H4 (cell line): Measurements from ENCODE around the gene QRFP. TPM values are rescaled to one million over a fixed set of nuclear protein-coding genes. Genes with fewer than 3 reads are reported as not detected.

Source experiments
- DNase-seq: peaks from one replicate; pipeline ENCODE4 v3.0.0-alpha.2; 2015; ENCODE audit warnings: low spot score
- total RNA-seq: library from RNA; depleted of rRNA; stranded (reverse); fragments of >200 nt; shearing (Covaris generic); gene quantifications from 2 replicates; pipeline ENCODE4 v1.2.3, GENCODE V29; 2014

QRFP gene
- total RNA-seq, 1 experiment from 2014 or later = not detected

DNA sequence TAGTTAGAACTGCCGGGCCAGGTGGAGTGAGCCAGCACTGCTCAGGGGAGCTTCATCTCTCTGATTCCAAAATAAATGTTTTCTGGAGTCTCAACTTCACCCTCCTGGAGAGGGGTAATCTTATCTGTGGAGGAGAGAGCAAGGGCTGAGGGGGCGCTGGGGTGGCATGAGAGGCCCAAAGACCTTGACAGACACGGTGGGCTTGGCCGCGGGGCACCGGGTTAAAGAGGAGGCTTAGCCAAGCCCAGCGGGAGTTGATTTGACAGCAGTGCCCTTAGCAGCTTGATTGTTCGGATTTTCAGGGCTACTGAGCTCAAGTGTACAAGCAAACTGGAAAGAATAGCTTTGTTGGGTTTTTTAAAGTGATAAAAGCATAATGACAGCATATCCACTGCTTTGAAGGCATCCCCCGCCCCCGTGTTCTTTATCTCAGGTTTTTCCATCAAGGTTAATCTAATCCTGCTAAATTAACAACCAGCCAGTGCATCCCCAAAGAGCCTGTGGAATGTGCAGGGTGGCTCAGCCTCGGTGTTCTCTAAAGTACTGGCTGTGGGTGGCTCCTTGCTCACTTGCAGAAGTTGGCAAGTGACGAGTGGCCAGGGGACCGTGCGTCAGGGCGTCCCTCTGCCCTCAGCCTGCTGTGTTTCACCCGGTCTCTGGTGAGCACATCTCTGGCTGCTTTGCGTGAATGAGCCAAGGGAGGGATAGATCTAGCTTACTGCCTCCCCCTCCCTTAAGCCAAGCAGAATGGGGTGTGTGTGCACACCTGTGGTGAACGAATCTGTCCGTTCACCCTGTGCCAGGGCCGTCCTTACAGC is 5.5 kb downstream of the QRFP start:
- no peak for DNase-seq

DNA sequence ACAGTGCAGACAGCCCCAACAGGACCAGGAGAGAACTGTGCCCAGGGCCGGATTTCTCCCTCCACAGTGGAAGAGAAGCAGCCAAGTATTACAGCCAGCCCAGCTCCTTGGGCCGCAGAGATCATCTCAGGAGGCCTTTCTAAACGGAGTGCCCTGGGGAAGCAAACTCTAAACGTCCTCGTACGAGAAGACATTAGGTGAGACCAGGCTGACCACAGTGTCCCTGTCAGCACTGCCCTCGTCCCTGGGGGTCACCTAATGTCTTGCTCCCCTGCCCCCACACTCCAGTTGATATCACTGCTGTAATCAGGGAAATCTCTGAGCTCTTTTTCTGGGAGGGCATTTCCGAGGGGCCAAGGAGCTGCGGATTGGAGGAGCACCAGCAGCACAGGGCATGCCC is 6.5 kb downstream of the QRFP start:
- DNase-seq = no peak

GRCh38 chr9:130888146-130888885 is 8.3 kb downstream of the QRFP start:
- DNase-seq = no peak

DNA sequence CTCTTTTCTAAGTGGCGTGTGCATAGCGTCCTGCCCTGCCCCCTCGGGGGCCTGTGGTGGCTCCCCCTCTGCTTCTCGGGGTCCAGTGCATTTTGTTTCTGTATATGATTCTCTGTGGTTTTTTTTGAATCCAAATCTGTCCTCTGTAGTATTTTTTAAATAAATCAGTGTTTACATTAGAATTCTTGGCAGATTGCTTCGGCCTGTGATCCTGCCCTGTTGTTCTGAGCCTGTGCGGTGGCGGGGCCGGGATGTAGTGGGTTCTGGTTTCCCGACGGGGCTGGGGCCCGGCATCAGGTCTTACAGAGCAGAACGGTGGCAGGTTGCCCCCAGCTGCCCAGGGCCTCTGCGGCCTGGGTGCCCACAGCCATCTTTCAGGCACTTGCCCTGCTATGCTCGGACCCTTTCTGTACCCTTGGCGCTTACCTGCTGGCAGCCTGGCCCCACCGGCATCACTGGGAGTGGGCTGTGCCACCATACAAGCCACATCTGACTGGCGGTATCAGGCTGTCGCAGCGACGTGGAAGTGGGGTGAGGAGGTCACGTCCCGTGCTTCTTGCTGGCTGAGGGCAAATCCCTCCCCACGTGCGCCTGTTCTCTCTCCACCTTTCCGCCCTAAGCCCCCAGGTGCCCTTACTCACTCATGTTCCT is 9.0 kb downstream of the QRFP start:
- no peak for DNase-seq

- DNase-seq = no peak
Measured at GRCh38 chr9:130886981-130887380, 9.6 kb downstream of the QRFP start.

GRCh38 chr9:130885484-130886375 is 10.9 kb downstream of the QRFP start:
- DNase-seq = no peak

DNA sequence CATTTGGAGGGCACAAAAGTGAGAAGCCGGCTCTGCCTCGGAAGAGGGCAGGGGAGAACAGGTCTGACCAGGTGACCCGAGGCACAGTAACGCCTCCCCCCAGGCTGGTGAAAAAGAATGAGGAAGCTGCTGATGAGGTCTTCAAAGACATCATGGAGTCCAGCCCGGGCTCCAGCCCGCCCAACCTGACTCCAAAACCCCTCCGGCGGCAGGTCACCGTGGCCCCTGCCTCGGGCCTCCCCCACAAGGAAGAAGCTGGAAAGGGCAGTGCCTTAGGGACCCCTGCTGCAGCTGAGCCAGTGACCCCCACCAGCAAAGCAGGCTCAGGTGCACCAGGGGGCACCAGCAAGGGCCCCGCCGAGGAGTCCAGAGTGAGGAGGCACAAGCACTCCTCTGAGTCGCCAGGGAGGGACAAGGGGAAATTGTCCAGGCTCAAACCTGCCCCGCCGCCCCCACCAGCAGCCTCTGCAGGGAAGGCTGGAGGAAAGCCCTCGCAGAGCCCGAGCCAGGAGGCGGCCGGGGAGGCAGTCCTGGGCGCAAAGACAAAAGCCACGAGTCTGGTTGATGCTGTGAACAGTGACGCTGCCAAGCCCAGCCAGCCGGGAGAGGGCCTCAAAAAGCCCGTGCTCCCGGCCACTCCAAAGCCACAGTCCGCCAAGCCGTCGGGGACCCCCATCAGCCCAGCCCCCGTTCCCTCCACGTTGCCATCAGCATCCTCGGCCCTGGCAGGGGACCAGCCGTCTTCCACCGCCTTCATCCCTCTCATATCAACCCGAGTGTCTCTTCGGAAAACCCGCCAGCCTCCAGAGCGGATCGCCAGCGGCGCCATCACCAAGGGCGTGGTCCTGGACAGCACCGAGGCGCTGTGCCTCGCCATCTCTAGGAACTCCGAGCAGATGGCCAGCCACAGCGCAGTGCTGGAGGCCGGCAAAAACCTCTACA is 11.8 kb downstream of the QRFP start:
- DNase-seq = no peak

DNA sequence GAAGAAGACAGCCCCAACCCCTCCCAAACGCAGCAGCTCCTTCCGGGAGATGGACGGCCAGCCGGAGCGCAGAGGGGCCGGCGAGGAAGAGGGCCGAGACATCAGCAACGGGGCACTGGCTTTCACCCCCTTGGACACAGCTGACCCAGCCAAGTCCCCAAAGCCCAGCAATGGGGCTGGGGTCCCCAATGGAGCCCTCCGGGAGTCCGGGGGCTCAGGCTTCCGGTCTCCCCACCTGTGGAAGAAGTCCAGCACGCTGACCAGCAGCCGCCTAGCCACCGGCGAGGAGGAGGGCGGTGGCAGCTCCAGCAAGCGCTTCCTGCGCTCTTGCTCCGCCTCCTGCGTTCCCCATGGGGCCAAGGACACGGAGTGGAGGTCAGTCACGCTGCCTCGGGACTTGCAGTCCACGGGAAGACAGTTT is 12.5 kb downstream of the QRFP start:
- DNase-seq = no peak

DNA sequence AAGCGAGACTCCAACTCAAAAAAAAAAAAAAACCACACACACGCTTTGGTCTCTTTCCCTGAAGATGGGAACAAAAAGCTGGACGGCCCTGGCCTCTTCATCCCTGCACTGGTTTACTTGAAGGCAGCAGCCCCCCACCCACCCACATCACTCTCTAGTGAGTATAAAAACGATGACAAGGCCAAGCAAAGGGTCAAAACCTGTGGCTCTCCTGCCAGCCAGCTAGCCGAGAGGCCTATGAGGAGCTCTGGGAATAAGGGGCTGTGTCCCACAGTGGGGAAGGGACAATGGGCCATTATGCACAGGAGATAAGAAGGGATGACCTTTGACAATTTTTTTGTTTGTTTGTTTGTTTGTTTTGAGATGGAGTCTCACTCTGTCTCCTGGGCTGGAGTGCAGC is 13.1 kb downstream of the QRFP start:
- DNase-seq = no peak

DNA sequence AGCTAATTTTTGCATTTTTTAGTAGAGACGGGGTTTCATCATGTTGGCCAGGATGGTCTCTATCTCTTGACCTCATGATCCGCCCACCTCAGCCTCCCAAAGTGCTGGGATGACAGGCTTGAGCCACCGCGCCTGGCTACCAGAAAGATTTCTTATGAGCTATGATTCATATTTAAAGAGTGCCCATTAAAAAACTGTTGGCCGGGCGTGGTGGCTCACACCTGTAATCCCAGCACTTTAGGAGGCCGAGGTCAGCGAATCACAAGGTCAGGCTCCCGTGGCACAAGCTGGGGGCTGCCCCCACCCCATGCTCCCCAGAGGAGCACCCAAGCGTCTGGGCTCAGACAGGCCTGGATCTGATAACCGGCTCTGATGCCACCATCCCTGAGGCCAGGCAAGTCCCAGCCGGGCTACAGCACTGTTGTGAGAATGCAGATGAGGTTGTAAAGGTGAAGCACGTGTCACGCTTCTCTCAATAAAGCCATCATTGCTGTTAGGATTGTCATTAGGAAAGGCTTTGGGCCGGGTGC is 13.9 kb downstream of the QRFP start:
- DNase-seq = no peak

GRCh38 chr9:130881516-130881915 is 15.1 kb downstream of the QRFP start:
- DNase-seq = no peak

DNA sequence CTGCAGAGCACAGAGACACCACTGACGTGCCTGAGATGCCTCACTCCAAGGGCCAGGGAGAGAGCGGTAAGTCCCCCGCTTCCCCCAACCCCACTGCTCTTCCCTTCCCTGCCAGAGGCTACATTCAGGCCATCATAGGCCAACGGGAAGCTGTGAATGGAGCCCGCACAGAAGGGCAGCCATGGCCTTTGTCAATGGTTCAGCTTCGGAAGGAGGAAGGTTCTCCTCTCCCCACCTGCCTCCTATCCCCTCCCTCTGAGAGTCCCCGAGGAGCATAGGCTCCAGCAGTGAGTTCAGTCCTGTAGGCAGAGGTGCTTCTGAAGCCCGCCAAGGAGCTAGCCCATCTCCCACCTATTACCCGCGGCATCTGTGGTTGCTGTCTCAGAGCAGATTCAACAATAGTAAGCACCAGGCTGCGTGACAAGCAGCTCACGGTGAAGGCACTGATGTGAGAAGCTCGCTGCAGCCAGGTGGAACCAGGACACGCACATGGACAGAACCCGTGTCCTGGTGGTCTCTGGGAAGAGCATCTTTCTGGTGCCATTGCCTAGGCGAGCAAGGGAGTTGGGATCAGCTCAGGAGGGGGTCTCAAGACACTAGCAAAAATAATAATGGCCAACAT is 15.9 kb downstream of the QRFP start:
- DNase-seq = no peak

DNA sequence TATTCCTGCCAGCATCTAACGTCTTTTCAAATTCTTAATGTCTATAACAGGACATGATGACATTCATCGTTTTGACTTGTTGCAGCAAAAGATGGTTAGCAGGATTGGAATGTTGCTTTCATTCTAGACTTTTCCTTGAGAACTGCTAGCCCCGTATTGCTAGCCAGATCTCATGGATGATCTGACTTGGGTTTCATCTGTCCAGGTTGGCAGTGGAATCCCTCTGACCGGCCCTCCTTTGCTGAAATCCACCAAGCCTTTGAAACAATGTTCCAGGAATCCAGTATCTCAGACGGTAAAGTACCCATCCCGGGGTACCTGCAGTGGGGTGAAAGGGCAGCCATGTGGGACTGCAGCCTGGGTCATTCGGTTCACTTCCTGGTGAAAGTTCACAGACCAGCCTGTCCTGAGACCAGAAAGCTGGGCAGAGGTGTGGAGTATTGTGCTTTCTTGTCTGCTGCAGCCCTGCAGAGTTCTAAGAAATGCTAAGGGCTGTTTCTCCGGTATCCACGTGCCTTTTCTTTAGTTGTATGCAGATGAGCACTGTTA is 16.7 kb downstream of the QRFP start:
- no peak for DNase-seq

GRCh38 chr9:130878295-130878694 is 18.3 kb downstream of the QRFP start:
- no peak for DNase-seq

- DNase-seq = no peak
Measured at GRCh38 chr9:130877300-130877699, 19.3 kb downstream of the QRFP start.

DNA sequence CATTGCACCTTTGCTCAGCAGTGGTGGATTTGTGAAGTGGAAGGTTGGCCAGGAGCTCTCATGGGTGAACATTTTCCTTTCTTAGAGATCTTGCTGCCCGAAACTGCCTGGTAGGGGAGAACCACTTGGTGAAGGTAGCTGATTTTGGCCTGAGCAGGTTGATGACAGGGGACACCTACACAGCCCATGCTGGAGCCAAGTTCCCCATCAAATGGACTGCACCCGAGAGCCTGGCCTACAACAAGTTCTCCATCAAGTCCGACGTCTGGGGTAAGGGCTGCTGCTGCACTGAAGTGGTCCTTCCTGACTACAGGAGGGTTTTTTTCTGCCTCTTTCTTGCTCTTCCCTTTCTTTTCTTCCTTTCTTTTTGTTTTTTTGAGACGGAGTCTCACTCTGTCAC is 21.8 kb downstream of the QRFP start:
- no peak for DNase-seq

- no peak for DNase-seq
Measured at GRCh38 chr9:130873966-130874365, 22.6 kb downstream of the QRFP start.

- DNase-seq = no peak
Measured at GRCh38 chr9:130872912-130873503, 23.6 kb downstream of the QRFP start.

DNA sequence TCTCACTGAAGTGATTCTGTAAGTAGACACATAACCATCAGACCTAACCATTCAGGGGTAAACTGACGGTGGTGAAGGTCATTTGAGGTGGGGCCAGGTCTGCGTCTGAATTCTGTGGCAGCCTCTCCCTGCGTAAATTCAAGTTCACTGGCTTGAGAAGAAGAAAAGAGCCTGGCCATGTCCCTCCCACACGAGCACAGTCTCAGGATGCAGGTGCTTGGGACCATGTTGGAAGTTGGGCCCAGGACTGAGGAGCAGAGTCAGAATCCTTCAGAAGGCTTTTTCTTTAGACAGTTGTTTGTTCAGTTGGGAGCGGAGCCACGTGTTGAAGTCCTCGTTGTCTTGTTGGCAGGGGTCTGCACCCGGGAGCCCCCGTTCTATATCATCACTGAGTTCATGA is 24.1 kb downstream of the QRFP start:
- no peak for DNase-seq
